ENCODE results near the gene UBN1.

The UBN1 gene

GRCh38 chr16:4865231-4865860, 18.1 kb downstream of the UBN1 start:
- DNase-seq = no peak

GRCh38 chr16:4866586-4866985, 19.3 kb downstream of the UBN1 start:
- DNase-seq = no peak

- DNase-seq = no peak
Measured at GRCh38 chr16:4868026-4868425, 20.7 kb downstream of the UBN1 start.

GRCh38 chr16:4868535-4868934, 21.3 kb downstream of the UBN1 start:
- no peak for DNase-seq

- no peak for DNase-seq
Measured at GRCh38 chr16:4869147-4869805, 22.0 kb downstream of the UBN1 start.

GRCh38 chr16:4870138-4870671, 22.9 kb downstream of the UBN1 start:
- no peak for DNase-seq

GRCh38 chr16:4871071-4871470, 23.8 kb downstream of the UBN1 start:
- no peak for DNase-seq

GRCh38 chr16:4873091-4873490, 25.8 kb downstream of the UBN1 start:
- DNase-seq = no peak

GRCh38 chr16:4874666-4875065, 27.4 kb downstream of the UBN1 start:
- DNase-seq = no peak

- DNase-seq = no peak
Measured at GRCh38 chr16:4876646-4877379, 29.5 kb downstream of the UBN1 start.

- DNase-seq = no peak
Measured at GRCh38 chr16:4877380-4877685, 30.1 kb downstream of the UBN1 start.

- no peak for DNase-seq
Measured at GRCh38 chr16:4879049-4879448, 31.8 kb downstream of the UBN1 start.

- DNase-seq = no peak
Measured at GRCh38 chr16:4880006-4880580, 32.8 kb downstream of the UBN1 start.

GRCh38 chr16:4882000-4882632, 34.8 kb downstream of the UBN1 start:
- no peak for DNase-seq

- no peak for DNase-seq
Measured at GRCh38 chr16:4882633-4883285, 35.5 kb downstream of the UBN1 start.

- DNase-seq = no peak
Measured at GRCh38 chr16:4883501-4883900, 36.2 kb downstream of the UBN1 start.

- DNase-seq = no peak
Measured at GRCh38 chr16:4884209-4884608, 36.9 kb downstream of the UBN1 start.

- DNase-seq = no peak
Measured at GRCh38 chr16:4884972-4885874, 37.9 kb downstream of the UBN1 start.

GRCh38 chr16:4886151-4886550, 38.9 kb downstream of the UBN1 start:
- no peak for DNase-seq

GRCh38 chr16:4888428-4889135, 41.3 kb downstream of the UBN1 start:
- DNase-seq = no peak

GRCh38 chr16:4890026-4890425, 42.7 kb downstream of the UBN1 start:
- DNase-seq = no peak
